DOHH2 (cell line): Measurements from ENCODE around the gene GLRA3.
"Not testable (repeated sequence)": the region's sequence is repeated elsewhere in the genome, so short reads cannot be mapped to it uniquely, and the experiment has no call there.

ENCODE experiments used
- CTCF ChIP-seq: fragments of 200-600 bp; sonication (generic); IDR thresholded peaks from one replicate; pipeline ENCODE4 v1.5.1; 2014; ENCODE audit warnings: antibody characterized with exemption, mild to moderate bottlenecking, low read depth, low read length; ENCODE audit not compliant: poor library complexity, severe bottlenecking
- EZH2phosphoT487 ChIP-seq: fragments of 200-600 bp; sonication (generic); IDR thresholded peaks from 2 replicates; pipeline ENCODE4 v1.6.1; 2017; ENCODE audit warnings: borderline replicate concordance, mild to moderate bottlenecking, antibody characterized with exemption, low read length, moderate library complexity, mixed read lengths

GRCh38 chr4:174873146-174873545, 44.1 kb upstream of the GLRA3 start:
- not testable (repeated sequence) for TF ChIP-seq CTCF, EZH2phosphoT487
